GM23338 (cell line): ENCODE results near the gene FCRL4.

Experiments used
- CREB1 ChIP-seq: fragments of 250-450 bp; sonication (Bioruptor Pico); IDR thresholded peaks from 2 replicates; pipeline ENCODE4 v1.5.0; 2020; ENCODE audit warnings: low read depth, mild to moderate bottlenecking, moderate library complexity
- CTCF ChIP-seq, 2 experiments: fragments of 200-600 bp in 1 of 2; sonication (generic) in 1 of 2; conservative IDR thresholded peaks; 2 replicates each; pipeline versions ENCODE4 v1.5.1 to v1.6.1; 2016 to 2017; ENCODE audit warnings: antibody characterized with exemption in 2 of 2, low read depth in 2 of 2, mild to moderate bottlenecking in 2 of 2, moderate library complexity in 1 of 2
- ETS1 ChIP-seq: IDR thresholded peaks from 2 replicates; pipeline ENCODE4 v1.6.1; 2016; ENCODE audit warnings: antibody characterized with exemption
- EZH2 ChIP-seq: fragments of 200-600 bp; sonication (generic); IDR thresholded peaks from one replicate; pipeline ENCODE4 v1.8.0; 2017; ENCODE audit warnings: antibody characterized with exemption, mild to moderate bottlenecking, low read depth; ENCODE audit not compliant: unreplicated experiment
- EZH2phosphoT487 ChIP-seq: fragments of 200-600 bp; sonication (generic); IDR thresholded peaks from one replicate; pipeline ENCODE4 v1.8.1; 2018; ENCODE audit warnings: antibody characterized with exemption; ENCODE audit not compliant: unreplicated experiment
- JUNB ChIP-seq: IDR thresholded peaks from one replicate; pipeline ENCODE4 v1.6.1; 2016; ENCODE audit warnings: antibody characterized with exemption; ENCODE audit not compliant: unreplicated experiment
- NANOG ChIP-seq: IDR thresholded peaks from 2 replicates; pipeline ENCODE4 v1.6.1; 2016; ENCODE audit warnings: antibody characterized with exemption, borderline replicate concordance
- POLR2AphosphoS5 ChIP-seq: IDR thresholded peaks from 2 replicates; pipeline ENCODE4 v1.6.1; 2016; ENCODE audit warnings: antibody characterized with exemption, low read depth
- REST ChIP-seq: IDR thresholded peaks from one replicate; pipeline ENCODE4 v1.6.1; 2018; ENCODE audit warnings: antibody characterized with exemption; ENCODE audit not compliant: unreplicated experiment
- STAT1 ChIP-seq: IDR thresholded peaks from one replicate; pipeline ENCODE4 v1.6.1; 2016; ENCODE audit warnings: antibody characterized with exemption; ENCODE audit not compliant: unreplicated experiment
- ZNF114 ChIP-seq: fragments of 250-450 bp; sonication (Bioruptor Pico); IDR thresholded peaks from 2 replicates; pipeline ENCODE4 v1.5.0; 2020; ENCODE audit warnings: mild to moderate bottlenecking, moderate library complexity
- ZNF331 ChIP-seq: fragments of 250-450 bp; sonication (Bioruptor Pico); IDR thresholded peaks from 2 replicates; pipeline ENCODE4 v1.5.0; 2020; ENCODE audit warnings: low read depth, mild to moderate bottlenecking, moderate library complexity
- ZNF462 ChIP-seq: fragments of 250-450 bp; sonication (Bioruptor Pico); IDR thresholded peaks from 2 replicates; pipeline ENCODE4 v1.5.0; 2020; ENCODE audit warnings: mild to moderate bottlenecking, moderate library complexity

GRCh38 chr1:157641177-157641576 lies 43.3 kb upstream of the FCRL4 start:
- no peak for TF ChIP-seq CTCF (conservative IDR thresholded peaks at IDR 0.05; ENCODE audit: low read depth in 2 of 2)
- TF ChIP-seq REST = no peak
- TF ChIP-seq EZH2 = no peak
- no peak for TF ChIP-seq POLR2AphosphoS5
- TF ChIP-seq EZH2phosphoT487 = no peak
- no peak for TF ChIP-seq CREB1 (CRISPR knock-in tag)
- TF ChIP-seq JUNB = no peak
- TF ChIP-seq ZNF331 = no peak
- peak; percentile 71 for TF ChIP-seq ZNF462 (CRISPR knock-in tag)
- no peak for TF ChIP-seq ETS1
- no peak for TF ChIP-seq NANOG
- TF ChIP-seq ZNF114 (CRISPR knock-in tag) = no peak
- TF ChIP-seq STAT1 = no peak
